K562 (cell line): Measurements from ENCODE around the gene CHRM1. TPM values are rescaled to one million over a fixed set of nuclear protein-coding genes. Genes with fewer than 3 reads are reported as not detected.
"Not testable (repeated sequence)": the region's sequence is repeated elsewhere in the genome, so short reads cannot be mapped to it uniquely, and the experiment has no call there.

Source experiments
- CXXC5 ChIP-seq: fragments of 250-450 bp; sonication (Bioruptor Pico); IDR thresholded peaks from 2 replicates; pipeline ENCODE4 v1.8.0; 2022; ENCODE audit warnings: inconsistent platforms, mild to moderate bottlenecking, moderate library complexity
- DMBX1 ChIP-seq: fragments of 250-450 bp; sonication (Bioruptor Pico); IDR thresholded peaks from 2 replicates; pipeline ENCODE4 v1.8.0; 2022; ENCODE audit warnings: inconsistent platforms, mild to moderate bottlenecking, moderate library complexity, borderline replicate concordance
- HINFP ChIP-seq: fragments of 450-650 bp; conservative IDR thresholded peaks from 2 replicates; pipeline ENCODE4 v1.6.1; 2016; ENCODE audit warnings: missing genetic modification characterization, low read depth, mild to moderate bottlenecking, control low read depth, missing compliant biosample characterization
- ID3 ChIP-seq, 2 experiments: fragments of 250-450 bp in 1 of 2; fragments of 450-650 bp in 1 of 2; sonication (Bioruptor Pico) in 1 of 2; IDR thresholded peaks; 2 replicates each; pipeline versions ENCODE4 v1.6.1 to v1.8.0; 2016 to 2021; ENCODE audit warnings: mild to moderate bottlenecking in 2 of 2, moderate library complexity in 2 of 2, missing compliant biosample characterization in 1 of 2, missing genetic modification characterization in 1 of 2
- IRF9 ChIP-seq: fragments of 450-650 bp; IDR thresholded peaks from 2 replicates; pipeline ENCODE4 v1.6.1; 2016; ENCODE audit warnings: missing biosample characterization, missing genetic modification characterization
- MECOM ChIP-seq: fragments of 250-450 bp; sonication (Bioruptor Pico); IDR thresholded peaks from 2 replicates; pipeline ENCODE4 v1.8.0; 2022; ENCODE audit warnings: inconsistent platforms
- MEF2D ChIP-seq: conservative IDR thresholded peaks from 2 replicates; pipeline ENCODE4 v1.6.1; 2016; ENCODE audit warnings: low read depth, missing genetic modification characterization, missing compliant biosample characterization
- PBX2 ChIP-seq, 2 experiments: IDR thresholded peaks in 1 of 2; conservative IDR thresholded peaks in 1 of 2; 2 replicates each; pipeline ENCODE4 v1.6.1; 2016; ENCODE audit warnings: low read depth in 2 of 2, mild to moderate bottlenecking in 1 of 2, missing compliant biosample characterization in 1 of 2, missing genetic modification characterization in 1 of 2, moderate library complexity in 1 of 2
- ZNF398 ChIP-seq: fragments of 250-450 bp; sonication (Bioruptor Pico); IDR thresholded peaks from 2 replicates; pipeline ENCODE4 v1.8.0; 2021; ENCODE audit warnings: moderate library complexity, mild to moderate bottlenecking, inconsistent platforms
- ZNF586 ChIP-seq: fragments of 450-650 bp; formaldehyde crosslinking; conservative IDR thresholded peaks from 2 replicates; pipeline ENCODE4 v1.4.0; 2020; ENCODE audit warnings: mild to moderate bottlenecking, moderate library complexity
- ZNF592 ChIP-seq: fragments of 450-650 bp; IDR thresholded peaks from 2 replicates; pipeline ENCODE4 v1.6.1; 2017; ENCODE audit warnings: antibody characterized with exemption, mild to moderate bottlenecking
- polyA plus RNA-seq, 8 experiments: library from polyadenylated mRNA; depleted of rRNA in 4 of 8; stranded (reverse) in 5 of 8; unstranded in 3 of 8; fragments of >200 nt; fragmentation: Nextera tagmentation in 2 of 8; fragmentation: Illumina TruSeq in 1 of 8; extraction: Ambion mirVana in 2 of 8; extraction: Trizol in 1 of 8; gene quantifications; 2 replicates each; pipeline versions ENCODE4 v1.2.1 to v1.2.3, GENCODE V29; 2011 to 2014; ENCODE audit warnings: inconsistent platforms in 1 of 8, missing spikeins in 1 of 8
- total RNA-seq, 7 experiments: library from RNA; depleted of rRNA in 6 of 7; stranded (reverse); fragments of >200 nt in 6 of 7; fragmentation: Illumina TruSeq in 2 of 7; extraction: Trizol in 2 of 7; gene quantifications; 2 replicates each; pipeline versions ENCODE4 v1.2.1 to v1.2.3, GENCODE V29; 2011 to 2021; ENCODE audit warnings: low replicate concordance in 1 of 7

The CHRM1 gene
- total and polyA plus RNA-seq, 9 of the 15 experiments (the other 6 are each of a cell fraction or from before 2014, with no cell fraction given) = not detected

- peak; percentile 97 for TF ChIP-seq ZNF592
- 0 out of 2 replicates have a peak, but pooled peaks have one; percentile 42 for TF ChIP-seq MEF2D (tag)
- 0 out of 2 replicates have a peak, but pooled peaks have one; percentile 35 for TF ChIP-seq MECOM (CRISPR knock-in tag)
- peak; percentile 46; the same call in 1 of the 2 replicates for TF ChIP-seq CXXC5 (CRISPR knock-in tag)
- TF ChIP-seq ID3 (CRISPR knock-in tag; IDR thresholded peaks at IDR 0.05) = 0 out of 2 replicates have a peak, but pooled peaks have one; percentile 70
- peak; percentile 91 for TF ChIP-seq ID3 (tag; IDR thresholded peaks at IDR 0.05)
- peak; percentile 82; the same call in 1 of the 2 replicates for TF ChIP-seq DMBX1
- TF ChIP-seq IRF9 = 0 out of 2 replicates have a peak, but pooled peaks have one; percentile 41
- TF ChIP-seq HINFP (tag) = peak; percentile 53; the same call in 1 of the 2 replicates
- not testable (repeated sequence) for TF ChIP-seq PBX2 (CRISPR knock-in tag; IDR thresholded peaks at IDR 0.05; ENCODE audit: low read depth)
- TF ChIP-seq PBX2 (tag; conservative IDR thresholded peaks at IDR 0.05; ENCODE audit: low read depth) = 0 out of 2 replicates have a peak, but pooled peaks have one; percentile 23
- peak; percentile 58; the same call in 1 of the 2 replicates for TF ChIP-seq ZNF586 (CRISPR knock-in tag)
- TF ChIP-seq ZNF398 (CRISPR knock-in tag) = 0 out of 2 replicates have a peak, but pooled peaks have one; percentile 33
Measured at GRCh38 chr11:62859281-62859703, 61.9 kb downstream of the CHRM1 start (continued).
